HG03520 (cell line): ENCODE measurements around the gene POFUT2.

Experiments
- ATAC-seq: cut with Tn5 transposase; IDR thresholded peaks from one replicate; pipeline ENCODE4 v1.9.1; 2021; ENCODE audit warnings: mild to moderate bottlenecking, moderate library complexity; ENCODE audit not compliant: unreplicated experiment

Gene POFUT2

DNA sequence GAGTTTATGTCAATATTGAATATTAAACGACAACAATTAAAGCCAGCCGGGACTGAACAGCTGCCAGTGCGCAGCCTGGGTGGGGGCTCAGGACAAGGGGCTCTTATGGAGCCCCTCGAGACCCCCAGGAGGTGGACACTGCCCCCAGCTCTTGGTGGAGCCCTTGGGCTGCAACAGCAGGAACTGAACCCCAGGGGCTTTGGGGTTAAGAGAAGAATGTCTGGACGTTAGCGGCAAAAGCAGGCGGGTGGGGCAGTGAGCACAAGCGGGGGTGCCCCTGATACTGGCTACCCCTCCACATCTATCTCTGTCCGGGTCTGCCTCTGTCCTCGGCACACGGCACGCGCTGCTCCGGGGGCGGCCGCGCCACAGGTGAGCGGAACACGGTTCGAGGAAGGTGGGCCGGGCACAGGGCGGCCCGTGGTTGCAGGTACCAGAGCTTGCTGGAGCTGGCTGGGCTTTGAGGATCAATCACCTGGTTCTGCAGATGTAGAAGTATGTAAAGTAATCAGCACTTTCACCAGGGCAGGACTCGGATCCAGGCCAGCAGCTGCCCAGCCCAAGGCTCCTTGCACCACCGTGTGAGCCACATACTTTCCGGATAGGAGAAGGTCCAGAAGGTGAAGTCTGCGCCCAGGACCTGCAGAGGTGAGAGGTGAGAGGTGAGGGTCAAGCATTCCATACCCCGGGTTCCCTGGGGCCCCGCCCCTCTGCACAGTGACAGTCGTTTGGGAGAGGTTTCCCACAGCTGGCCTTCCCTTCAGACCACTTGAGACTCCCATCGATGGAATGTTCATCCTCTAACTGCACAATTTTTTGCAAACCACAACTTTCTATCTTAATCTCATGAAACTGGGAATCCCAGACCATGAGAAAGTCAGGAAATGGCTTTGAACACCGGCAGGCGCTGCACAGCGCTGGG is 12.4 kb upstream of the POFUT2 start:
- no peak for ATAC-seq

DNA sequence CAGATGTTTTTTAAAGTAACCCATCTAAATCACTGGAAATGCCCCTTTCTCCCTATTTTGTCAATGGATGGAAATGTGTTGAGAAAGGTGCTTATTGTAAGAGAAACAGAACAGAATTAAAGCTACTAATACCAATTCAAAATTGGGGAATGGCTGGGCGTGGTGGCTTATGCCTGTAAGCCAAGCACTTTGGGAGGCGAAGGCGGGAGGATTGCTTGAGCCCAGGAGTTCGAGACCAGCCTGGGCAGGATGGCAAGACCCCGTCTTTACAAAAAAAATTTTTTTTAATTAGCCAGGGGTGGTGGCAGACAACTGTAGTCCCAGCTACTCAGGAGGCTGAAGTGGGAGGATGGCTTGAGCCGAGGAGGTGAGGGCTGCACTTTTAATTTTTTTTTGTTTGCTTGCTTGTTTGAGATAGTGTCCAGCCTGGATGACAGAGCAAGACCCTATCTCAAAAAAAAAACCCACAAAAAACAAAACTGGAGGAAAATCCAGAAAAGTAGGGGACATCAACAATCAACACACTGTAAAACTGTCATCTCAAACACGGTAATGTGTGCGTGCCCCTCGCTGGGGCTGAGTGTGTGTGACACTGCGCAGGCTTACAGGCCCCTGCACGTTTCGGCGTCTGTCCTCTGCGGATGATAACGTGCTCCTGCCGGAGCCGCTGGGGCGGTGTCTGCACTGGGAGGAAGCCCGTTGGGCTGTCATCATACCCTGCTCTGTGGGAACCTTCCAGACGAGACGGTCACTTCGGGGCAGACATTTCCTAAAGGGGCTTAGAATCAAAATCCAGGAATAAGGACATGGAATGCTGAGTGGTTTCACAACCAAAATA is 11.6 kb upstream of the POFUT2 start:
- ATAC-seq: no peak

DNA sequence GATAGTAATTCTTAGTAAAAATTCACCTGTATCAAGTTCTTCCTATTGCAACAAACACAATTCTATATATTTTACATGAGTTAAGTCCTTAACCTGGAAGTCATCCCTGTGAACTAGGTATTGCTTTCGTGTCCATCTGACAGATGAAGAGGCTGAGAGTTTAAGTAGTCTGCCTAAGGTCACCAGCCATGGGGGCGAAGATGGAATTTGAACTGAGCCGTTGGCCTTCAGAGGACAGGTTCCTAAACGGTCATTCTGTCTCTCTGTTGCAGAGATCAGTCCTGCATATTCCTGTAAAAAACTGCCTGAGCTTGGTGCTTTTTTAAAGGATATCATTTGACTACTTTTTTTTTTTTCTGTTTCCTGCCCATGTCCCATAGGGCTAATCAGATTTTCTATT is 10.2 kb upstream of the POFUT2 start:
- no peak for ATAC-seq

GRCh38 chr21:45297329-45297728 is 9.6 kb upstream of the POFUT2 start:
- no peak for ATAC-seq

- no peak for ATAC-seq
These were observed 8.9 kb upstream of the POFUT2 start for GRCh38 chr21:45296638-45297037.

- ATAC-seq: no peak
These were observed 8.1 kb upstream of the POFUT2 start for GRCh38 chr21:45295576-45296365.

- no peak for ATAC-seq
These were observed 7.0 kb upstream of the POFUT2 start for GRCh38 chr21:45294509-45295291.

- no peak for ATAC-seq
These were observed 6.2 kb upstream of the POFUT2 start for GRCh38 chr21:45293726-45294401.

DNA sequence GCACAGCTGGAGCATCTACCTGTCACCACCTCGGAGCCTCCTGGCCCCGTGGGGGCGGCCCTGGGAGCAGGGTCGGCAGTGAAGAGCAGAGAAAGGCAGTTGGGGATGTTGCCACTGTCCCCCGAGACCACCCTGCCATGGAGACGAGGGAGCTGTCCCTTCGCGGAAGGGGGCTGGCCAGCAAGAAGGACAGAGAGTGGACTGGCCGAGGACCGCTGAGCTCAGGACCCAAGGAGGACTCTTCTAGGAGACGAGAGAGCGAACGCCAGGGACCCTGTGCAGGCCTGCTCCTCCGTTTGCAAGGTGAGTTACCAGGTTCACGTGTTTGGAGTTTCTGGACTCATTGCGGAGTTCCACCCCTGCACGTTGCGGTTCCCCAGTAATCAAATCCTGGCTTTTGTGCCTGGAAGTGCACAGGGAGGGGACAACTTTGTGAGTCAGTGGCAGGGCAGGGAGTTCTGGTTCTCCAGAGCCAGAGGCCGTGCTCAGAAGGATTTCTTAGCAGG is 5.6 kb upstream of the POFUT2 start:
- ATAC-seq: no peak

DNA sequence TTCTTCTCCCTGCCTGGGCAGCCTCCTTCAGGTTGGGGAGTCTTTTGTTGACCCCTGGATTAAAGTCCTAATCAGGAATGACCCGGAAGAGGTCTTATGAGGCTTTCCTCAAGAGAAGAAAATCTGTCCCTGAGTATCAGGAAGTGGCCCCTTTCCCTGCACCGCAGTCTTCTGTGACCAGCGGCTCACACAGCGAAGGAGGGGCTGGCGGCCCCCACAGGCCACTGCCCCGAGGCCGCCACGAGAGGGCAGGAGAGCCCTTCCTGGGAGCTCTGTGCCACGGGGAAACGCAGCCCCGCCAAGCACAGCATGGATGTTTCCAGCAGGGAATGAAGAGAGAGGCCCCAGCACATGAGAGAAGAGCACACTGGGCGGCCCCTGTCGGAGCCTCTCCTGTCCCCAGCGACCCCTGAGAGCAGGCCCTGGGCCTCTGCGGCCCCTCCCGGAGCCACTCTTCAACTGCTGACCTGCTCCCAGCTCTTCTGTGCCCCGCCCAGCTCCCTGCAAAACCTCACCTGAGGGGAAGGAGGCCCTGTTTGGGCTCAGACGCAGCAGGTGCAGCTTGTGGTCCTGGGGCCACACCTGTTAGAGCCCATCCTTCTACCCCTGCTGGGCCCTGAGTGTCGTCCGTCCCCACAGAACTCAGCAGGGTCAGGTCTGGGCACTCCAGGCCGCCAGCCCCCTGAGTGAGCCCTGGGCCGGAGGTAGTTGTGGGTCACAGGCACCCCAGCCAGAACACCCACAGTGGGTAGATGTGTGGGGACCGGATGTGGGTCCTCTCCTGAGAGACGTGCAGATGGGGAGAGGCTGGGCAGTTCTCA is 4.9 kb upstream of the POFUT2 start:
- no peak for ATAC-seq

GRCh38 chr21:45291613-45292398 is 4.1 kb upstream of the POFUT2 start:
- ATAC-seq: no peak

GRCh38 chr21:45290948-45291612 is 3.4 kb upstream of the POFUT2 start:
- ATAC-seq: no peak

- no peak for ATAC-seq
These were observed 2.2 kb upstream of the POFUT2 start for GRCh38 chr21:45289655-45290515.

DNA sequence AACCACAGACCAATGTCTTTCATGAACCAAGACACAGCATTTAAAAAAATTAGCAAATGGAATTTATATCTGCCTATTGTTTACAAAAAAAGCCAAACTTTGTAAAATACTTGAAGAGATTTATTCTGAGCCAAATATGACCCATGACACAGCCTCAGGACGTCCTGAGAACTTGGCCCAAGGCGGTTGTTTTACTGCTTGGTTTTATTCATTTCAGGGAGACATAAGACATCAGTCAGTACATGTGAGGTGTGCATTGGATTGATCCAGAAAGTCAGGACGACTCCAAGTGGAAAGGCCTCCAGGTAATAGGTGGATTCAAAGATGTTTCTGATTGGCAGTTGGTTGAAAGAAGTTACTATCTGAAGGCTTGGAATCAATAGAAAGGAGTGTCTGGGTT is 1.4 kb upstream of the POFUT2 start:
- no peak for ATAC-seq

DNA sequence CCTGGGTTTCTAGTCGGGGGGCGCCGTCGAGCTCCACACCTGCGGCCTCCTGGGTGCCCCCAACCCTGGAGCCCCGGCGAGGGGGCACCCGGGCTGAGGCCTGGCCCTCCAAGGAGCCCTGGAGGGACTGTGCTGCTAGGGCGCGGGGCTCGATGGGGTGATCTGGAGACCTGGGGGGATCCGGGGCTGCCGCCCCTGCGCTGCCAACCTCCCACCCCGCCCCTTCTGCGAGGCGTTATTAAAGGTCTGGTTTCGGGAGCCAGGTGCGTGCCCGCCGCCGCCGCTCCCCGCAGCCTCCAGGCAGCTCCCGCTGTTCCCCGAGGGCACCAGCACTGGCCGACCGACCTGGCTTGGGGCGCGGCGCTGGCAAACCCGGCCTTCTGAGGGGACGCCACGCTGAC is 746 bp upstream of the POFUT2 start:
- no peak for ATAC-seq

GRCh38 chr21:45286671-45287437 is 841 bp downstream of the POFUT2 start:
- ATAC-seq: no peak
